ENCODE data around the gene FNDC5.

Gene FNDC5

GRCh38 chr1:32818804-32819541 is 51.7 kb downstream of the FNDC5 start:
- DNase-seq (ENCODE audit: insufficient read length, low spot score) (no peak), FAIRE-seq (no peak)
- no peak for TF ChIP-seq CTCF (IDR thresholded peaks at IDR 0.05; ENCODE audit: insufficient read depth, missing control alignments)

- no peak for TF ChIP-seq CTCF (IDR thresholded peaks at IDR 0.05; ENCODE audit: insufficient read depth, missing control alignments)
- FAIRE-seq (no peak), DNase-seq (ENCODE audit: insufficient read length, low spot score) (no peak)
Observed at GRCh38 chr1:32817815-32818786, 52.6 kb downstream of the FNDC5 start.

GRCh38 chr1:32817159-32817814 is 53.4 kb downstream of the FNDC5 start, which contains the start of the genes S100PBP and YARS1:
Gene S100PBP (plus strand): TSS chr1:32817653. CDS start chr1:32826100, 8,447 bp downstream.
Gene YARS1 (minus strand): TSS chr1:32817358. CDS start chr1:32817244, 114 bp downstream.
- no peak for FAIRE-seq
- peak; percentile 92 for DNase-seq (ENCODE audit: insufficient read length, low spot score)
- TF ChIP-seq CTCF (IDR thresholded peaks at IDR 0.05; ENCODE audit: insufficient read depth, missing control alignments) = no peak

GRCh38 chr1:32816676-32817158 is 54.0 kb downstream of the FNDC5 start:
- no peak for TF ChIP-seq CTCF (IDR thresholded peaks at IDR 0.05; ENCODE audit: insufficient read depth, missing control alignments)
- FAIRE-seq (no peak), DNase-seq (ENCODE audit: insufficient read length, low spot score) (no peak)

DNA sequence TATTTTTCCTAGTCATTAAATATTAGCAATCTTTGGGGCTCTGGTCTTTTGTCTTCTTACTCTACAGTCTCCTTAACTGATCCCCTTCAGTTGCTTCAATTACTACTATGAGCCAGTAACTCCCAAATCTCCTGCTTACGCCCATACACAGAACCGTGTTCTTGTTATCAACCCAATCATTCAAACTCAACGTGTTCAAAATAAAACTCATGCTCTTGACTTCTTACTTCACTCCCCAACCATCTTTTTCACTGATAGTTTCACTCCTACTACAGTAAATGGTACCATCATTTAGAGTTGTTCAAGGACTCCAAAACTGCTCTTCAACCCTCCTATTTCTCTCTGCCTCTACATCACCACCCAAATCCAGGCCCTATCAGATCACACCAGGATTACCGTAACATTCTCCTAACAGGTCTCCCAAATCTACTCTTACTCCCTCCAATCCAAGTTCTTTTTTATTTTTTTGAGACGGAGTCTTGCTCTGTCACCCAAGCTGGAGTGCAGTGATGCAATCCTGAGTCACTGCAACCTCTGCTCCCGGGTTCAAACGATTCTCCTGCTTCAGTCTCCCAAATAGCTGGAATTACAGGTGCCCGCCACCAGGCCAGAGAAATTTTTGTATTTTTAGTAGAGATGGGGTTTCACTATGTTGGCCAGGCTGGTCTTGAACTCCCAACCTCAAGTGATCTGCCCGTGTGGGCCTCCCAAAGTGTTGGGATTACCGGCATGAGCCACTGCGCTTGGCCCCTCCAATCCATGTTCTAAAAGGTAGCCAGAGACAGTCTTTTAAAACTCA is 56.6 kb downstream of the FNDC5 start:
- DNase-seq (ENCODE audit: insufficient read length, low spot score) (no peak), FAIRE-seq (no peak)
- TF ChIP-seq CTCF (IDR thresholded peaks at IDR 0.05; ENCODE audit: insufficient read depth, missing control alignments) = no peak

All from D721Med (cell line).